K562 (cell line): ENCODE measurements around the gene SMU1. TPM values are rescaled to one million over a fixed set of nuclear protein-coding genes. Genes with fewer than 3 reads are reported as not detected.

Experiments
- ATAC-seq: fragments of 200-7000 bp; cut with Tn5 transposase; 3 replicates; pipeline ENCODE4 v1.9.1; 2020; ENCODE audit warnings: moderate library complexity
- BruUV-seq: library from RNA; stranded (reverse); fragments of 400-500 nt; replicated peaks from 2 replicates; lab custom pipeline; 2021; lab: Mats Ljungman, UMichigan
- CTCF ChIA-PET: fragments of 300-600 bp; formaldehyde crosslinking; extraction: SDS; loops from one replicate; lab custom pipeline; 2021; ENCODE audit warnings: low intra/inter-chr PET ratio; lab: Yijun Ruan, JAX
- POLR2A ChIA-PET: fragments of 300-600, 350-650 bp; sonication (Branson Sonifier 250); formaldehyde crosslinking; extraction: SDS; loops from one replicate; lab custom pipeline; 2021; ENCODE audit warnings: antibody characterized with exemption, inconsistent platforms; lab: Yijun Ruan, JAX
- DNase-seq, 4 experiments: peaks; one replicate each; pipeline versions ENCODE4 v3.0.0 to v3.0.0-alpha.2; 2011 to 2018; ENCODE audit warnings: low spot score in 3 of 4, mixed read lengths in 3 of 4; ENCODE audit errors: extremely low read depth in 1 of 4
- FAIRE-seq: peaks from 2 replicates; lab custom pipeline; 2011; peaks lifted over from hg19 to GRCh38; lab: Jason Lieb, UNC
- H2AFZ ChIP-seq: 2 replicates; pipeline ENCODE4 v1.6.0; 2011; ENCODE audit warnings: low read depth, low read length, control low read depth, inconsistent platforms
- H3K27ac ChIP-seq: fragments of 200-600 bp; 3 replicates; pipeline ENCODE4 v1.8.0; 2011; ENCODE audit warnings: low read depth, mild to moderate bottlenecking, control low read depth, inconsistent platforms, low read length, moderate library complexity, mixed read lengths; ENCODE audit errors: extremely low read depth
- H3K27me3 ChIP-seq, 2 experiments: fragments of 300-600 bp in 1 of 2; 2 replicates in 1 of 2; 3 replicates in 1 of 2; pipeline versions ENCODE4 v1.6.0 to v1.8.0; 2011; ENCODE audit warnings: inconsistent platforms in 2 of 2, low read length in 2 of 2, mild to moderate bottlenecking in 1 of 2, mixed read lengths in 1 of 2, moderate library complexity in 1 of 2; ENCODE audit not compliant: control insufficient read depth in 2 of 2, insufficient read depth in 2 of 2
- H3K36me3 ChIP-seq: fragments of 300-600 bp; 3 replicates; pipeline ENCODE4 v1.8.0; 2011; ENCODE audit warnings: mild to moderate bottlenecking, low read length, inconsistent platforms; ENCODE audit not compliant: control insufficient read depth, insufficient read depth
- H3K4me1 ChIP-seq, 2 experiments: fragments of 200-600 bp in 1 of 2; replicated peaks in 1 of 2; 2 replicates in 1 of 2; 3 replicates in 1 of 2; pipeline versions ENCODE4 v1.5.1 to v1.8.0; 2011; ENCODE audit warnings: inconsistent platforms in 2 of 2, low read length in 2 of 2, mild to moderate bottlenecking in 1 of 2, mixed read lengths in 1 of 2, moderate library complexity in 1 of 2; ENCODE audit not compliant: control insufficient read depth in 2 of 2, insufficient read depth in 2 of 2
- H3K4me2 ChIP-seq: 2 replicates; pipeline ENCODE4 v1.6.1; 2011; ENCODE audit warnings: low read length, control low read depth, inconsistent platforms, mixed read lengths; ENCODE audit not compliant: insufficient read depth
- H3K4me3 ChIP-seq: fragments of 200-600 bp; sonication (generic), shearing (Covaris generic); 2 replicates; pipeline ENCODE4 v1.5.1; 2016; ENCODE audit warnings: control low read depth, inconsistent platforms
- H3K79me2 ChIP-seq: fragments of 200-600 bp; 3 replicates; pipeline ENCODE4 v1.8.0; 2011; ENCODE audit warnings: low read length, inconsistent platforms; ENCODE audit not compliant: control insufficient read depth, insufficient read depth
- H3K9ac ChIP-seq, 2 experiments: 2 replicates each; pipeline versions ENCODE4 v1.6.0 to v1.6.1; 2011; ENCODE audit warnings: low read depth in 2 of 2, low read length in 2 of 2, control low read depth in 1 of 2, inconsistent platforms in 1 of 2, mild to moderate bottlenecking in 1 of 2, mixed read lengths in 1 of 2; ENCODE audit not compliant: insufficient read depth in 1 of 2
- H3K9me1 ChIP-seq: one replicate; pipeline ENCODE4 v1.6.0; 2011; ENCODE audit warnings: inconsistent platforms, mild to moderate bottlenecking, low read length, moderate library complexity; ENCODE audit not compliant: control insufficient read depth, insufficient read depth
- H3K9me3 ChIP-seq: replicated peaks from 2 replicates; pipeline ENCODE4 v1.5.1; 2011; ENCODE audit warnings: low read depth, low read length, inconsistent platforms; ENCODE audit not compliant: control insufficient read depth, insufficient read depth
- H4K20me1 ChIP-seq: replicated peaks from 2 replicates; pipeline ENCODE4 v1.6.1; 2011; ENCODE audit warnings: low read length, inconsistent platforms, mixed read lengths; ENCODE audit not compliant: control insufficient read depth, insufficient read depth
- TFAP4 ChIP-seq: sonication (generic); formaldehyde crosslinking; IDR thresholded peaks from 2 replicates; pipeline ENCODE4 v1.8.0; 2022; ENCODE audit warnings: missing genetic modification reagents, mild to moderate bottlenecking, moderate library complexity, borderline replicate concordance
- ZNF134 ChIP-seq: fragments of 250-450 bp; sonication (Bioruptor Pico); conservative IDR thresholded peaks from 2 replicates; pipeline ENCODE4 v1.4.0; 2020
- ZNF551 ChIP-seq: fragments of 250-450 bp; sonication (Bioruptor Pico); IDR thresholded peaks from 2 replicates; pipeline ENCODE4 v1.5.0; 2021; ENCODE audit warnings: mild to moderate bottlenecking, moderate library complexity
- ZNF830 ChIP-seq: fragments of 250-450 bp; sonication (Bioruptor Pico); IDR thresholded peaks from 2 replicates; pipeline ENCODE4 v1.5.0; 2021; ENCODE audit warnings: mild to moderate bottlenecking
- WGBS: fragments of 100-300 bp; shearing (Covaris generic); methylation state at CpG from one replicate; pipeline ENCODE4 v1.1.6; 2016; ENCODE audit warnings: low coverage, mixed read lengths; ENCODE audit not compliant: insufficient coverage; ENCODE audit errors: missing lambda C conversion rate; 5-methylcytosine and 5-hydroxymethylcytosine counted together
- in situ Hi-C: fragments of 300-500 bp; cut with MboI; formaldehyde crosslinking; loops from 4 replicates; pipeline ENCODE4 v1.15.0; 2018; ENCODE audit warnings: inconsistent platforms, mixed read lengths
- intact Hi-C: fragments of 100-400 bp; cut with micrococcal nuclease; formaldehyde crosslinking; loops from 2 replicates; pipeline ENCODE4 v1.14.2; 2022
- polyA plus RNA-seq, 8 experiments: library from polyadenylated mRNA; depleted of rRNA in 4 of 8; stranded (reverse) in 5 of 8; unstranded in 3 of 8; fragments of >200 nt; fragmentation: Nextera tagmentation in 2 of 8; fragmentation: Illumina TruSeq in 1 of 8; extraction: Ambion mirVana in 2 of 8; extraction: Trizol in 1 of 8; gene quantifications; 2 replicates each; pipeline versions ENCODE4 v1.2.1 to v1.2.3, GENCODE V29; 2011 to 2014; ENCODE audit warnings: inconsistent platforms in 1 of 8, missing spikeins in 1 of 8
- total RNA-seq, 7 experiments: library from RNA; depleted of rRNA in 6 of 7; stranded (reverse); fragments of >200 nt in 6 of 7; fragmentation: Illumina TruSeq in 2 of 7; extraction: Trizol in 2 of 7; gene quantifications; 2 replicates each; pipeline versions ENCODE4 v1.2.1 to v1.2.3, GENCODE V29; 2011 to 2021; ENCODE audit warnings: low replicate concordance in 1 of 7

Gene SMU1
- total and polyA plus RNA-seq, 9 of the 15 experiments (the other 6 are each of a cell fraction or from before 2014, with no cell fraction given), result 13.2 to 33.4 (median 20.7) TPM

- in situ Hi-C loops (loop anchor here (10.0 kb wide), 1 partner anchor 127 kb away; no protein-coding TSS in a partner anchor), intact Hi-C loops (no loop called here)
- ChIA-PET POLR2A (interaction anchor here (1.2 kb wide), 1 partner anchor 20 kb away, joined by 3 read pairs; no protein-coding TSS in a partner anchor), CTCF (no interaction called here)
- Histone ChIP-seq H3K9ac (peak overlapping the region in 1 of 2 experiments; percentile 15; a peak in 1 of 4 replicates), H3K4me1 (peaks cover 3 to 6% of the 10 kb centered on the region in 2 experiments; a peak in 2 of 5 replicates), H4K20me1 (no peaks in the 10 kb centered on the region; the same call in 1 of the 2 replicates), H3K36me3 (peaks cover 9% of the 10 kb centered on the region; the same call in 1 of the 3 replicates), H3K27ac (no peak overlapping the region), H2AFZ (no peak overlapping the region), H3K27me3 (no peaks in the 10 kb centered on the region), H3K9me1 (no peaks in the 10 kb centered on the region), H3K9me3 (no peaks in the 10 kb centered on the region), H3K4me2 (no peak overlapping the region), H3K79me2 (no peaks in the 10 kb centered on the region), H3K4me3 (no peak overlapping the region)
- no TSS peak for BruUV-seq
- DNase-seq, result no peak
- ATAC-seq, result no peak
- TF ChIP-seq ZNF551, result no peak
- TF ChIP-seq TFAP4, result no peak
- TF ChIP-seq ZNF134 (CRISPR knock-in tag), result no peak
- no peak for TF ChIP-seq ZNF830 (CRISPR knock-in tag)
- 43% methylated on average over 4 of the region's 5 CpGs for WGBS
- FAIRE-seq, result no peak
Observed at GRCh38 chr9:33107762-33108161, 31.3 kb upstream of the SMU1 start.
